ENCODE data around the gene SORBS1.
A peak's percentile ranks its signal among the peaks of the same experiment; 100 is the strongest.

SORBS1 gene

DNA sequence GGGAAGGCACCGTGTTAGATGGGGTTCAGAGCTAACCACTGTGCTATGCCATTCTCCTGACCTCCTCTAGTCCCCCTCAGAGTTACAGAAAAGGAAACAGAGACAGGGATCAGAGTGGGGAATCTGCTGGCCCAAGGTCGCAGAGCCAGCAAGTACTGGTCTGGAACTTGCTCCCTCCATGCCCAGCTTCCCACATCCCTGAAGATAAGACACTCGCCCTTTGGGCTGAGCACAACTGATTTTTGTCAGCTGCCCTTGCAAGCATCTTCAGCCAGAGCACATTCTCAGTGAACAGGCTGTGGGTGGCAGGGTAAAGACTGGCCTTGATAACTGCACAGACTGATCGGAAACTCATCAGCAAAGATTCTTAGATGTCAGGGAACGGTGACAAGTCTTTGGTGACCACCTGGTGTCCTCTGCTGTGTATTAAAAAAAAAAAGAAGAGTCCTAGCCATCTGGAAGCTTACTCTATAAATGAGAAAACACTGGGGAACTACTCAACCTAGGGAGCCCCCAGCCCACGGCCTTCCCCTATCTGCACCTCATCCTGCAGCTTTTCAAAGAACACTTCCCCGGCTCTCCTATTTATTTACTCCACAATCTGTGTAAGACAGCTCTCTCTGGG is 1.3 kb upstream of the SORBS1 start:
- no peak for TF ChIP-seq NFIC (IDR thresholded peaks at IDR 0.05)
- TF ChIP-seq, protein P1, sequence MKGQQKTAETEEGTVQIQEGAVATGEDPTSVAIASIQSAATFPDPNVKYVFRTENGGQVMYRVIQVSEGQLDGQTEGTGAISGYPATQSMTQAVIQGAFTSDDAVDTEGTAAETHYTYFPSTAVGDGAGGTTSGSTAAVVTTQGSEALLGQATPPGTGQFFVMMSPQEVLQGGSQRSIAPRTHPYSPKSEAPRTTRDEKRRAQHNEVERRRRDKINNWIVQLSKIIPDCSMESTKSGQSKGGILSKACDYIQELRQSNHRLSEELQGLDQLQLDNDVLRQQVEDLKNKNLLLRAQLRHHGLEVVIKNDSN (IDR thresholded peaks at IDR 0.05): no peak
- TF ChIP-seq EP300 (IDR thresholded peaks at IDR 0.05; ENCODE audit: borderline replicate concordance): no peak
- no peak for TF ChIP-seq FOXM1 (IDR thresholded peaks at IDR 0.05; ENCODE audit: borderline replicate concordance, low read depth)
- no peak for TF ChIP-seq RAD21 (IDR thresholded peaks at IDR 0.05; ENCODE audit: low read depth)
- TF ChIP-seq, protein P2, sequence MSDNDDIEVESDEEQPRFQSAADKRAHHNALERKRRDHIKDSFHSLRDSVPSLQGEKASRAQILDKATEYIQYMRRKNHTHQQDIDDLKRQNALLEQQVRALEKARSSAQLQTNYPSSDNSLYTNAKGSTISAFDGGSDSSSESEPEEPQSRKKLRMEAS (IDR thresholded peaks at IDR 0.05): no peak
- no peak for TF ChIP-seq CEBPB (IDR thresholded peaks at IDR 0.05)
- TF ChIP-seq TEAD4 (IDR thresholded peaks at IDR 0.05): no peak
- TF ChIP-seq, protein P3, sequence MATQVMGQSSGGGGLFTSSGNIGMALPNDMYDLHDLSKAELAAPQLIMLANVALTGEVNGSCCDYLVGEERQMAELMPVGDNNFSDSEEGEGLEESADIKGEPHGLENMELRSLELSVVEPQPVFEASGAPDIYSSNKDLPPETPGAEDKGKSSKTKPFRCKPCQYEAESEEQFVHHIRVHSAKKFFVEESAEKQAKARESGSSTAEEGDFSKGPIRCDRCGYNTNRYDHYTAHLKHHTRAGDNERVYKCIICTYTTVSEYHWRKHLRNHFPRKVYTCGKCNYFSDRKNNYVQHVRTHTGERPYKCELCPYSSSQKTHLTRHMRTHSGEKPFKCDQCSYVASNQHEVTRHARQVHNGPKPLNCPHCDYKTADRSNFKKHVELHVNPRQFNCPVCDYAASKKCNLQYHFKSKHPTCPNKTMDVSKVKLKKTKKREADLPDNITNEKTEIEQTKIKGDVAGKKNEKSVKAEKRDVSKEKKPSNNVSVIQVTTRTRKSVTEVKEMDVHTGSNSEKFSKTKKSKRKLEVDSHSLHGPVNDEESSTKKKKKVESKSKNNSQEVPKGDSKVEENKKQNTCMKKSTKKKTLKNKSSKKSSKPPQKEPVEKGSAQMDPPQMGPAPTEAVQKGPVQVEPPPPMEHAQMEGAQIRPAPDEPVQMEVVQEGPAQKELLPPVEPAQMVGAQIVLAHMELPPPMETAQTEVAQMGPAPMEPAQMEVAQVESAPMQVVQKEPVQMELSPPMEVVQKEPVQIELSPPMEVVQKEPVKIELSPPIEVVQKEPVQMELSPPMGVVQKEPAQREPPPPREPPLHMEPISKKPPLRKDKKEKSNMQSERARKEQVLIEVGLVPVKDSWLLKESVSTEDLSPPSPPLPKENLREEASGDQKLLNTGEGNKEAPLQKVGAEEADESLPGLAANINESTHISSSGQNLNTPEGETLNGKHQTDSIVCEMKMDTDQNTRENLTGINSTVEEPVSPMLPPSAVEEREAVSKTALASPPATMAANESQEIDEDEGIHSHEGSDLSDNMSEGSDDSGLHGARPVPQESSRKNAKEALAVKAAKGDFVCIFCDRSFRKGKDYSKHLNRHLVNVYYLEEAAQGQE (IDR thresholded peaks at IDR 0.05; ENCODE audit: low read depth): no peak
- TF ChIP-seq CREB1 (IDR thresholded peaks at IDR 0.05; ENCODE audit: low read depth): no peak
- no peak for TF ChIP-seq EGR1 (IDR thresholded peaks at IDR 0.05)

DNA sequence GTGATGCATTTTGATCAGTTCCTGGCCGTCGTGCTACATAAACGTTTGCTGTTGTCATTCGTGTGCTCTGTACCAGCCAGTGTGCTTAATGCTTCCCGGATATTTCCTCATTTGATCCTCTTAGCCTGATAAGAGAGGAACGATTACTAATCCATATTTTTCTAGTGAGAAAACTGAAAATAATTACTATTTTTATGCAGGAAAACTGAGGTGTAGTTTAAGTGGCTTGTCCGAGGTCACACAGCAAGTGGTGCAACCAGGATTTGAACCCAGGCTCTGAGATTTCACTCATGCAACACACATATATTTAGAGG is 650 bp upstream of the SORBS1 start:
- TF ChIP-seq RAD21 (IDR thresholded peaks at IDR 0.05; ENCODE audit: low read depth) (no peak), NFIC (IDR thresholded peaks at IDR 0.05) (no peak), ZBTB7A (IDR thresholded peaks at IDR 0.05; ENCODE audit: low read depth) (no peak), TCF12 (IDR thresholded peaks at IDR 0.05; ENCODE audit: low read depth) (no peak), CEBPB (IDR thresholded peaks at IDR 0.05) (no peak), TEAD4 (IDR thresholded peaks at IDR 0.05) (no peak), CREB1 (IDR thresholded peaks at IDR 0.05; ENCODE audit: low read depth) (no peak), EP300 (IDR thresholded peaks at IDR 0.05; ENCODE audit: borderline replicate concordance) (no peak), FOXM1 (IDR thresholded peaks at IDR 0.05; ENCODE audit: borderline replicate concordance, low read depth) (no peak), YY1 (IDR thresholded peaks at IDR 0.05; ENCODE audit: low read depth) (no peak), EGR1 (IDR thresholded peaks at IDR 0.05) (no peak)
- TF ChIP-seq, protein P1 (IDR thresholded peaks at IDR 0.05): no peak
- TF ChIP-seq, protein P3 (IDR thresholded peaks at IDR 0.05; ENCODE audit: low read depth): no peak

DNA sequence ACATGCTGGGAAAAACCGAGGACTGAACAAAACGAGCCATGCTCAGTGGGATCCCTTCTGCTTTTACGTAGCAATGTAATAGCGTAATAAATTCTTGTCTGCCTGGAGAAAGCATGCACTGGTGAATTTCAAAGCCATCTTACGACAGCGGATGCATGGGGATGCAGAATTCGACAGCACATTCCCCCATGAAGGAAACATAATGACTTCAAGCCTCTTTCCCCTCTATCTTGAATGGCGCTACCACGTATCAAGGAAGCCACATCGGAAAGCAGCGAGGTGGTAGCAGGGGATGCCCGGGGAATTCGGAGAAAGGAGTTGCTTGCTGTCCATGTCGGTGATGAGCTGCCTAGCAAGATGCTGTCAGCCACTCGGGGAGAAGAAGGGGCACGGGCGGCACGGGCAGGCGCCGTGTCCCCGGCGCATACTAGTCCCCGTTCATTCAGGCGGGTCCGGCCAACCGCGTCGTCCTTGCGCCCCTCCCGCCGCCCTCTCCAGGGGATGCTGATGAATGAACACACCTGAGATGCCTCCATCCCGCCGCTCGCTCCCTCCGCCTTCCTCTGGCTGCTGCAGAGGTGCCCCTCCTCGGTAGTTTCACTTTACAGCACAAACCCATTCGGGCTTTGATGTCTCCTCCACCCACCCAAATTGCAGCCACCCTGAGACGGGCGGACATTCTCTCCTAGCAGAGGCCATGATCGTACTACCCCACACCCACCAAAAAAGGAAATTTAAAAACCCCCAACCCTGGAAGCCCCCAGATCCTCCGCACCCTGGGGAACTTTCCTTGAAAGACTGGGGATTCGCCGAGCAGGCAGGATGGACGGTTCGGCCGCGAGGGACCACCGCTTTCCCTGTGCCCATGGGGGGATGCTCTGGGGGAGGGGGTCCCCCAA is 644 bp downstream of the SORBS1 start:
- 0 out of 2 replicates have a peak, but pooled peaks have one; percentile 61 for TF ChIP-seq ZBTB7A (IDR thresholded peaks at IDR 0.05; ENCODE audit: low read depth)
- peak; percentile 38; the same call in 1 of the 2 replicates for TF ChIP-seq TCF12 (IDR thresholded peaks at IDR 0.05; ENCODE audit: low read depth)
- no peak for TF ChIP-seq YY1 (IDR thresholded peaks at IDR 0.05; ENCODE audit: low read depth)

DNA sequence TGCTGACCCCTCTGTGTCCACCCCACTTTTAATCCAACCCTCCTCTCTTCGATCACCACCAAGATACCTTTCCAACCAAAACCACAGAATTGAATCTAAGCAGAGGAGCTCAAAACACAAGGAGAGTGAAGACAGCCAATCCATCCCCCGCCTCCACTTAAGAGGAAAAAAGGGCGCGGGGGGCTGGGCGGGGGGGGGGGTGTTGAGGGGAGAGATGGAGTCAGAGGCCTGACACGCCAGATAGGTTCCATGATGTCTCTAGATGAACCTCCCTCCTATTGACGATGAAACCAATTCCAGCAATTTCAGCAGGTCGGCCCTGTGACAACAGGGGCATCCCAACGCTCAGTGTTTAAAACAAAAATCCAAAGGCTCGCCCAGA is 1.3 kb downstream of the SORBS1 start:
- TF ChIP-seq, protein P1 (IDR thresholded peaks at IDR 0.05): no peak
- no peak for TF ChIP-seq EP300 (IDR thresholded peaks at IDR 0.05; ENCODE audit: borderline replicate concordance)
- TF ChIP-seq YY1 (IDR thresholded peaks at IDR 0.05; ENCODE audit: low read depth): no peak
- no peak for TF ChIP-seq ZBTB7A (IDR thresholded peaks at IDR 0.05; ENCODE audit: low read depth)
- no peak for TF ChIP-seq FOXM1 (IDR thresholded peaks at IDR 0.05; ENCODE audit: borderline replicate concordance, low read depth)
- TF ChIP-seq CEBPB (IDR thresholded peaks at IDR 0.05): no peak
- TF ChIP-seq TEAD4 (IDR thresholded peaks at IDR 0.05): no peak
- no peak for TF ChIP-seq TAF1 (IDR thresholded peaks at IDR 0.05; ENCODE audit: low read depth)
- TF ChIP-seq, protein P3 (IDR thresholded peaks at IDR 0.05; ENCODE audit: low read depth): no peak
- no peak for TF ChIP-seq EGR1 (IDR thresholded peaks at IDR 0.05)
- TF ChIP-seq TCF12 (IDR thresholded peaks at IDR 0.05; ENCODE audit: low read depth): no peak
- no peak for TF ChIP-seq CREB1 (IDR thresholded peaks at IDR 0.05; ENCODE audit: low read depth)
- TF ChIP-seq NFIC (IDR thresholded peaks at IDR 0.05): no peak

Measured in Ishikawa (cell line).